H9 (cell line): ENCODE data around the gene PRDM2. TPM values are rescaled to one million over a fixed set of nuclear protein-coding genes. Genes with fewer than 3 reads are reported as not detected.
A peak's percentile ranks its signal among the peaks of the same experiment; 100 is the strongest.

Experiments
- DNase-seq: peaks from one replicate; pipeline ENCODE4 v3.0.0-alpha.2; 2017
- H2AFZ ChIP-seq: one replicate; pipeline ENCODE4 v1.6.1; 2013; ENCODE audit warnings: mild to moderate bottlenecking, low read length, control low read depth, moderate library complexity
- H2AK5ac ChIP-seq: 2 replicates; pipeline ENCODE4 v1.6.1; 2013; ENCODE audit warnings: low read length, control low read depth, mixed read lengths; ENCODE audit not compliant: insufficient read length
- H2BK120ac ChIP-seq: one replicate; pipeline ENCODE4 v1.6.1; 2013; ENCODE audit warnings: low read depth, mild to moderate bottlenecking, low read length, control low read depth, inconsistent platforms; ENCODE audit not compliant: poor library complexity, severe bottlenecking
- H2BK12ac ChIP-seq: 2 replicates; pipeline ENCODE4 v1.6.1; 2013; ENCODE audit warnings: low read length, control low read depth, mixed read lengths, low read depth; ENCODE audit not compliant: insufficient read length
- H2BK15ac ChIP-seq: 2 replicates; pipeline ENCODE4 v1.6.1; 2013; ENCODE audit warnings: low read depth, low read length, control low read depth
- H2BK20ac ChIP-seq: one replicate; pipeline ENCODE4 v1.6.1; 2013; ENCODE audit warnings: low read depth, mild to moderate bottlenecking, low read length, control low read depth, inconsistent platforms; ENCODE audit not compliant: poor library complexity, severe bottlenecking
- H2BK5ac ChIP-seq: 2 replicates; pipeline ENCODE4 v1.6.1; 2013; ENCODE audit warnings: low read length, control low read depth, mixed read lengths; ENCODE audit not compliant: insufficient read length
- H3K14ac ChIP-seq: 2 replicates; pipeline ENCODE4 v1.6.1; 2013; ENCODE audit warnings: low read length, control low read depth; ENCODE audit not compliant: insufficient read depth
- H3K18ac ChIP-seq: 2 replicates; pipeline ENCODE4 v1.6.1; 2013; ENCODE audit warnings: low read depth, mild to moderate bottlenecking, mixed read lengths, low read length, control low read depth; ENCODE audit not compliant: insufficient read length
- H3K23ac ChIP-seq: 2 replicates; pipeline ENCODE4 v1.6.1; 2013; ENCODE audit warnings: low read length, control low read depth, mixed read lengths, low read depth; ENCODE audit not compliant: insufficient read length
- H3K23me2 ChIP-seq: 2 replicates; pipeline ENCODE4 v1.6.1; 2013; ENCODE audit warnings: low read depth, mild to moderate bottlenecking, mixed read lengths, low read length, control low read depth; ENCODE audit not compliant: insufficient read length, poor library complexity, severe bottlenecking
- H3K27ac ChIP-seq: 2 replicates; pipeline ENCODE4 v1.5.1; 2013; ENCODE audit warnings: low read length, control low read depth, mixed read lengths, low read depth; ENCODE audit not compliant: insufficient read length
- H3K27me3 ChIP-seq: 2 replicates; pipeline ENCODE4 v1.6.1; 2013; ENCODE audit warnings: low read length, control low read depth, inconsistent platforms; ENCODE audit not compliant: insufficient read depth
- H3K4ac ChIP-seq: 2 replicates; pipeline ENCODE4 v1.6.1; 2013; ENCODE audit warnings: low read depth, mild to moderate bottlenecking, control low read depth, inconsistent platforms, low read length, moderate library complexity
- H3K4me1 ChIP-seq: 2 replicates; pipeline ENCODE4 v1.6.1; 2013; ENCODE audit warnings: low read length, control low read depth, inconsistent platforms; ENCODE audit not compliant: insufficient read depth
- H3K4me2 ChIP-seq: 2 replicates; pipeline ENCODE4 v1.6.1; 2013; ENCODE audit warnings: low read length, control low read depth, mixed read lengths; ENCODE audit not compliant: insufficient read length, insufficient read depth
- H3K56ac ChIP-seq: 2 replicates; pipeline ENCODE4 v1.6.1; 2013; ENCODE audit warnings: low read depth, mild to moderate bottlenecking, mixed read lengths, low read length, control low read depth; ENCODE audit not compliant: insufficient read length
- H3K79me1 ChIP-seq: 2 replicates; pipeline ENCODE4 v1.6.1; 2013; ENCODE audit warnings: low read depth, mild to moderate bottlenecking, moderate library complexity, low read length, control low read depth, inconsistent platforms; ENCODE audit not compliant: insufficient read depth, poor library complexity, severe bottlenecking
- H3K79me2 ChIP-seq: 2 replicates; pipeline ENCODE4 v1.6.1; 2013; ENCODE audit warnings: low read length, control low read depth, inconsistent platforms; ENCODE audit not compliant: insufficient read depth
- H3K9ac ChIP-seq: 2 replicates; pipeline ENCODE4 v1.6.1; 2013; ENCODE audit warnings: low read length, control low read depth, mixed read lengths; ENCODE audit not compliant: insufficient read length; ENCODE audit errors: extremely low read depth
- H3K9me3 ChIP-seq: one replicate; pipeline ENCODE4 v1.6.1; 2013; ENCODE audit warnings: low read depth, low read length, inconsistent platforms; ENCODE audit not compliant: control insufficient read depth
- H3T11ph ChIP-seq: one replicate; pipeline ENCODE4 v1.6.1; 2013; ENCODE audit warnings: mild to moderate bottlenecking, low read length, control low read depth, inconsistent platforms
- H4K20me1 ChIP-seq: one replicate; pipeline ENCODE4 v1.6.1; 2013; ENCODE audit not compliant: control insufficient read depth, insufficient read length, insufficient read depth
- H4K5ac ChIP-seq: 2 replicates; pipeline ENCODE4 v1.6.1; 2013; ENCODE audit warnings: low read depth, mild to moderate bottlenecking, mixed read lengths, low read length, control low read depth; ENCODE audit not compliant: insufficient read length
- H4K8ac ChIP-seq: replicated peaks from 2 replicates; pipeline ENCODE4 v1.6.1; 2013; ENCODE audit warnings: low read length, control low read depth, mixed read lengths, low read depth; ENCODE audit not compliant: insufficient read length
- H4K91ac ChIP-seq: 2 replicates; pipeline ENCODE4 v1.6.1; 2013; ENCODE audit warnings: low read depth, mild to moderate bottlenecking, moderate library complexity, mixed read lengths, low read length, control low read depth; ENCODE audit not compliant: insufficient read length
- H3K27ac Mint-ChIP-seq, 3 experiments: 2 replicates in 2 of 3; 3 replicates in 1 of 3; pipeline ENCODE4 v1.8.0; 2020 to 2021; ENCODE audit warnings: mixed read lengths in 3 of 3, mild to moderate bottlenecking in 1 of 3, moderate library complexity in 1 of 3
- H3K27me3 Mint-ChIP-seq: 2 replicates; pipeline ENCODE4 v1.8.0; 2021; ENCODE audit warnings: low read depth, mild to moderate bottlenecking, moderate library complexity, mixed read lengths
- H3K36me3 Mint-ChIP-seq, 3 experiments: 2 replicates in 2 of 3; 3 replicates in 1 of 3; pipeline ENCODE4 v1.8.0; 2020 to 2021; ENCODE audit warnings: low read depth in 3 of 3, mixed read lengths in 3 of 3; ENCODE audit not compliant: insufficient read depth in 1 of 3
- H3K4me1 Mint-ChIP-seq, 2 experiments: 2 replicates each; pipeline ENCODE4 v1.8.0; 2020; ENCODE audit warnings: mixed read lengths in 2 of 2
- H3K4me3 Mint-ChIP-seq, 2 experiments: 2 replicates in 1 of 2; 3 replicates in 1 of 2; pipeline ENCODE4 v1.8.0; 2020 to 2021; ENCODE audit warnings: mild to moderate bottlenecking in 2 of 2, mixed read lengths in 2 of 2, moderate library complexity in 1 of 2
- H3K9me3 Mint-ChIP-seq, 2 experiments: 2 replicates in 1 of 2; 3 replicates in 1 of 2; pipeline ENCODE4 v1.8.0; 2020; ENCODE audit warnings: mild to moderate bottlenecking in 2 of 2, mixed read lengths in 2 of 2, moderate library complexity in 1 of 2
- WGBS: extraction: QIAGEN DNeasy Blood & Tissue Kit; methylation state at CpG from one replicate; pipeline ENCODE4 v1.1.7; 2013; ENCODE audit warnings: missing lambda C conversion rate, low lambda C conversion rate, mixed read lengths; ENCODE audit not compliant: insufficient read length; ENCODE audit errors: extremely low coverage; 5-methylcytosine and 5-hydroxymethylcytosine counted together
- total RNA-seq: library from RNA; stranded (reverse); gene quantifications from 2 replicates; pipeline ENCODE4 v1.2.1, GENCODE V29; 2021
- TF ChIP-seq, protein P1 (sequence below): fragments of 200-600 bp; sonication (generic); conservative IDR thresholded peaks from 3 replicates; pipeline ENCODE4 v1.8.0; 2021; ENCODE audit warnings: antibody characterized with exemption, mild to moderate bottlenecking

Gene PRDM2
- total RNA-seq, 1 experiment from 2014 or later, result 24.5 TPM

- no peak overlapping the region for H3K27ac ChIP-seq
These were observed 88.8 kb downstream of the PRDM2 start for GRCh38 chr1:13788795-13789194.

More at GRCh38 chr1:13788795-13789194, 88.8 kb downstream of the PRDM2 start:
- peaks cover 16 to 25% of the 10 kb centered on the region in 2 experiments; a peak in 3 of 4 replicates for H3K4me1 Mint-ChIP-seq
- Histone ChIP-seq H3T11ph (no peak overlapping the region), H2BK15ac (no peak overlapping the region), H2BK12ac (no peak overlapping the region), H2BK5ac (no peak overlapping the region), H4K91ac (no peak overlapping the region), H3K79me2 (no peaks in the 10 kb centered on the region), H3K4me2 (no peak overlapping the region), H4K8ac (no peak overlapping the region), H3K56ac (no peak overlapping the region), H3K9me3 (no peaks in the 10 kb centered on the region), H2BK20ac (no peak overlapping the region), H3K79me1 (no peaks in the 10 kb centered on the region), H2AK5ac (no peak overlapping the region), H2BK120ac (no peak overlapping the region), H3K23ac (no peak overlapping the region), H4K20me1 (peaks cover 5% of the 10 kb centered on the region), H2AFZ (no peak overlapping the region), H4K5ac (no peak overlapping the region), H3K9ac (no peak overlapping the region), H3K14ac (no peak overlapping the region), H3K23me2 (no peaks in the 10 kb centered on the region), H3K27me3 (no peaks in the 10 kb centered on the region), H3K4me1 (peaks cover 7% of the 10 kb centered on the region), H3K4ac (no peak overlapping the region), H3K18ac (no peak overlapping the region)
- H3K27ac Mint-ChIP-seq, result peak overlapping the region in 1 of 3 experiments; percentile 40; a peak in 1 of 7 replicates
- no peaks in the 10 kb centered on the region for H3K27me3 Mint-ChIP-seq
- peaks cover 0 to 3% (median 2%) of the 10 kb centered on the region in 3 experiments; a peak in 3 of 7 replicates for H3K36me3 Mint-ChIP-seq
- WGBS, result no CpG with 5 or more reads among the region's 6 CpGs
- TF ChIP-seq, protein P1, sequence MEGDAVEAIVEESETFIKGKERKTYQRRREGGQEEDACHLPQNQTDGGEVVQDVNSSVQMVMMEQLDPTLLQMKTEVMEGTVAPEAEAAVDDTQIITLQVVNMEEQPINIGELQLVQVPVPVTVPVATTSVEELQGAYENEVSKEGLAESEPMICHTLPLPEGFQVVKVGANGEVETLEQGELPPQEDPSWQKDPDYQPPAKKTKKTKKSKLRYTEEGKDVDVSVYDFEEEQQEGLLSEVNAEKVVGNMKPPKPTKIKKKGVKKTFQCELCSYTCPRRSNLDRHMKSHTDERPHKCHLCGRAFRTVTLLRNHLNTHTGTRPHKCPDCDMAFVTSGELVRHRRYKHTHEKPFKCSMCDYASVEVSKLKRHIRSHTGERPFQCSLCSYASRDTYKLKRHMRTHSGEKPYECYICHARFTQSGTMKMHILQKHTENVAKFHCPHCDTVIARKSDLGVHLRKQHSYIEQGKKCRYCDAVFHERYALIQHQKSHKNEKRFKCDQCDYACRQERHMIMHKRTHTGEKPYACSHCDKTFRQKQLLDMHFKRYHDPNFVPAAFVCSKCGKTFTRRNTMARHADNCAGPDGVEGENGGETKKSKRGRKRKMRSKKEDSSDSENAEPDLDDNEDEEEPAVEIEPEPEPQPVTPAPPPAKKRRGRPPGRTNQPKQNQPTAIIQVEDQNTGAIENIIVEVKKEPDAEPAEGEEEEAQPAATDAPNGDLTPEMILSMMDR, result peak; percentile 42; the same call in 2 of the 3 replicates
- H3K9me3 Mint-ChIP-seq, result no peaks in the 10 kb centered on the region
- no peak for DNase-seq
- no peak overlapping the region for H3K4me3 Mint-ChIP-seq
